DOHH2 (cell line): ENCODE measurements around the gene CAMLG.
"Not testable (repeated sequence)": the region's sequence is repeated elsewhere in the genome, so short reads cannot be mapped to it uniquely, and the experiment has no call there.

Source experiments
- H3F3A ChIP-seq: fragments of 200-600 bp; sonication (generic), shearing (Covaris generic); 2 replicates; pipeline ENCODE4 v1.6.0; 2016; ENCODE audit warnings: antibody characterized with exemption, mild to moderate bottlenecking; ENCODE audit not compliant: control insufficient read depth, insufficient read depth
- H3K27ac ChIP-seq: fragments of 200-600 bp; sonication (generic); 2 replicates; pipeline ENCODE4 v1.5.1; 2014; ENCODE audit warnings: low read depth, mild to moderate bottlenecking, low read length, moderate library complexity
- H3K27me3 ChIP-seq: fragments of 200-600 bp; sonication (generic); 2 replicates; pipeline ENCODE4 v1.6.1; 2014; ENCODE audit warnings: mild to moderate bottlenecking, low read length, mixed read lengths; ENCODE audit not compliant: control insufficient read depth
- H3K36me3 ChIP-seq: fragments of 200-600 bp; sonication (generic); 2 replicates; pipeline ENCODE4 v1.6.1; 2014; ENCODE audit warnings: mild to moderate bottlenecking, low read length, moderate library complexity, mixed read lengths; ENCODE audit not compliant: control insufficient read depth
- H3K4me1 ChIP-seq: fragments of 200-600 bp; sonication (generic); 2 replicates; pipeline ENCODE4 v1.6.1; 2014; ENCODE audit warnings: mild to moderate bottlenecking, low read length, mixed read lengths; ENCODE audit not compliant: control insufficient read depth
- H3K4me2 ChIP-seq: fragments of 200-600 bp; sonication (generic); 2 replicates; pipeline ENCODE4 v1.6.0; 2014; ENCODE audit warnings: mild to moderate bottlenecking, low read length, moderate library complexity
- H3K4me3 ChIP-seq: fragments of 200-600 bp; sonication (generic); 2 replicates; pipeline ENCODE4 v1.5.1; 2014; ENCODE audit warnings: mild to moderate bottlenecking, low read length, mixed read lengths
- H3K79me2 ChIP-seq: fragments of 200-600 bp; sonication (generic); 2 replicates; pipeline ENCODE4 v1.6.1; 2014; ENCODE audit warnings: mild to moderate bottlenecking, low read length, mixed read lengths; ENCODE audit not compliant: control insufficient read depth
- H3K9me2 ChIP-seq: fragments of 200-600 bp; sonication (generic); replicated peaks from 2 replicates; pipeline ENCODE4 v1.6.1; 2014; ENCODE audit warnings: mild to moderate bottlenecking, low read length, mixed read lengths; ENCODE audit not compliant: control insufficient read depth
- H3K9me3 ChIP-seq: fragments of 200-600 bp; sonication (generic); 2 replicates; pipeline ENCODE4 v1.6.1; 2014; ENCODE audit warnings: antibody characterized with exemption, low read length, mixed read lengths; ENCODE audit not compliant: control insufficient read depth, insufficient read depth
- H4K20me1 ChIP-seq: fragments of 200-600 bp; sonication (generic); 2 replicates; pipeline ENCODE4 v1.6.0; 2014; ENCODE audit warnings: low read depth, mild to moderate bottlenecking, antibody characterized with exemption, low read length, moderate library complexity; ENCODE audit not compliant: control insufficient read depth, insufficient read depth
- CTCF ChIP-seq: fragments of 200-600 bp; sonication (generic); IDR thresholded peaks from one replicate; pipeline ENCODE4 v1.5.1; 2014; ENCODE audit warnings: antibody characterized with exemption, mild to moderate bottlenecking, low read depth, low read length; ENCODE audit not compliant: poor library complexity, severe bottlenecking
- EZH2phosphoT487 ChIP-seq: fragments of 200-600 bp; sonication (generic); IDR thresholded peaks from 2 replicates; pipeline ENCODE4 v1.6.1; 2017; ENCODE audit warnings: borderline replicate concordance, mild to moderate bottlenecking, antibody characterized with exemption, low read length, moderate library complexity, mixed read lengths

Gene CAMLG

GRCh38 chr5:134714120-134714519, 24.2 kb upstream of the CAMLG start:
- H3K36me3 ChIP-seq = peaks cover 24% of the 10 kb centered on the region

GRCh38 chr5:134714541-134714940, 23.8 kb upstream of the CAMLG start:
- TF ChIP-seq EZH2phosphoT487 = no peak
- no peak for TF ChIP-seq CTCF
- Histone ChIP-seq H4K20me1 (no peaks in the 10 kb centered on the region), H3K9me3 (no peaks in the 10 kb centered on the region), H3K79me2 (no peaks in the 10 kb centered on the region), H3K4me2 (no peak overlapping the region), H3K9me2 (no peaks in the 10 kb centered on the region), H3K36me3 (peaks cover 25% of the 10 kb centered on the region), H3K4me3 (no peak overlapping the region), H3K27ac (no peak overlapping the region), H3K4me1 (no peaks in the 10 kb centered on the region), H3K27me3 (no peaks in the 10 kb centered on the region), H3F3A (0 out of 2 replicates have a peak, but pooled peaks cover 3% of the 10 kb centered on the region)

More at GRCh38 chr5:134714120-134714519, 24.2 kb upstream of the CAMLG start:
- Histone ChIP-seq H3K9me3 (no peaks in the 10 kb centered on the region), H3K4me3 (no peak overlapping the region), H3K9me2 (no peaks in the 10 kb centered on the region), H3K4me1 (no peaks in the 10 kb centered on the region), H3F3A (0 out of 2 replicates have a peak, but pooled peaks cover 3% of the 10 kb centered on the region), H4K20me1 (no peaks in the 10 kb centered on the region), H3K4me2 (no peak overlapping the region), H3K27ac (no peak overlapping the region), H3K27me3 (no peaks in the 10 kb centered on the region), H3K79me2 (no peaks in the 10 kb centered on the region)
- TF ChIP-seq CTCF = no peak
- no peak for TF ChIP-seq EZH2phosphoT487

- not testable (repeated sequence) for H3K27me3 ChIP-seq, H3K4me3 ChIP-seq, H3K4me2 ChIP-seq, H3K4me1 ChIP-seq, H4K20me1 ChIP-seq, H3F3A ChIP-seq, H3K9me3 ChIP-seq, H3K9me2 ChIP-seq, H3K79me2 ChIP-seq, H3K27ac ChIP-seq
- H3K36me3 ChIP-seq = peaks cover 30% of the 10 kb centered on the region
Observed at GRCh38 chr5:134715466-134715865, 22.9 kb upstream of the CAMLG start.

GRCh38 chr5:134724872-134725271, 13.5 kb upstream of the CAMLG start:
- Histone ChIP-seq H3K4me2 (no peak overlapping the region), H3K9me3 (no peaks in the 10 kb centered on the region), H3K4me3 (no peak overlapping the region), H3K79me2 (no peaks in the 10 kb centered on the region), H3K4me1 (no peaks in the 10 kb centered on the region), H3F3A (peaks cover 18% of the 10 kb centered on the region), H4K20me1 (no peaks in the 10 kb centered on the region), H3K27ac (no peak overlapping the region), H3K27me3 (no peaks in the 10 kb centered on the region), H3K9me2 (no peaks in the 10 kb centered on the region), H3K36me3 (peaks cover 21% of the 10 kb centered on the region)
- no peak for TF ChIP-seq EZH2phosphoT487
- TF ChIP-seq CTCF = no peak
